ENCODE data around the gene LCA5.

DNA sequence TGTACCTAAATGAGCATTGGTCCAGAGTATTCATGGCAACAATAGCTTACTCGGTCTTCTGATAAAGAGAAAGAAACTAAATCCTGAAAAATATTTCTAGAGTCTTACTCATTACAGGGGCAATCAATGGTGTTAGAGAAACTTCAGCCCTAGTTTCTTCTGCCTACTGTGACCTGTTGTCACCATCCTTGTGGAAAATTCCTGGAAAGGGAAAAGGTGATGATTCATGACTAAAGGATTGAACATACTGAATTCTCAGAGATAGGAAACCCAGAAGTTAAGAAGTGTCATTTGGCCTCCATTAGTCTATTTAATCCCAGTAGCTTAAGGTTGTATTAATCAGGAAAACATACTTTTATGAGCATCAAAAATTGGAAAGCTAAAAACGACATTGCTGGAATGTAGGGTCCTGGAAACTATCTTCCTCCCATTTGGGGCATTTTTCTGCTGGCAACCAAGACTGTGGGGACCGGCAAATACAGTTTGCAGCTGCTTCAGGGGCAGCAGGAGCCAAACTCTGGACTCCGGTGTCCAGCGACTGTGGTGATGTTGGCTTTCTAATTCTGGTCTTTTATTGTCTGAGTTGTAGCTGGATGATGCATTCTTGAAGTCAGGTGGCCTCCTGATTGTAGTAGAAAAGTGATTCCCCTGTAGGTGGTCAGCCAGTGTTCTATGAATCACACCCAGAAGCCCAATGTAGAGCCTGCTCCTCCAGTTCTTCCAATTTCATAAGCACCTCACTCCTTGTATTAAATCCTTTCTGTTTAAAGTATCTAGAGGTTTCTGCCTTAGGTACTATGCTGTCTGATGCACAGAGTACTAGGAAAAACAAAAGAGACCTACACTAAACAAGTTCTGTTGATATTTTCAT, 67.6 kb downstream of the LCA5 start:
- TF ChIP-seq EZH2 (IDR thresholded peaks at IDR 0.05) (no peak), CTCF (IDR thresholded peaks at IDR 0.05) (no peak)
